T-helper 1 cell treated with Interleukin-12 subunit alpha and Interleukin-12 subunit beta and Interleukin-4 antibody, amounts not matched to agents 30 μg/mL and 1 μg/mL, for 36 hours (primary cell): ENCODE data around the gene KTI12.
"Not testable (repeated sequence)": the region's sequence is repeated elsewhere in the genome, so short reads cannot be mapped to it uniquely, and the experiment has no call there.

ENCODE experiments used
- H3K27ac Mint-ChIP-seq: one replicate; pipeline ENCODE4 v1.8.0; 2021; ENCODE audit warnings: mild to moderate bottlenecking, mixed read lengths
- H3K27me3 Mint-ChIP-seq: one replicate; pipeline ENCODE4 v1.8.0; 2021; ENCODE audit warnings: low read depth, mixed read lengths
- H3K36me3 Mint-ChIP-seq: one replicate; pipeline ENCODE4 v1.8.0; 2021; ENCODE audit warnings: low read depth, mixed read lengths
- H3K4me1 Mint-ChIP-seq: one replicate; pipeline ENCODE4 v1.8.0; 2021; ENCODE audit warnings: low read depth, mixed read lengths
- H3K4me3 Mint-ChIP-seq: one replicate; pipeline ENCODE4 v1.8.0; 2021; ENCODE audit warnings: mild to moderate bottlenecking, moderate library complexity, mixed read lengths
- H3K9me3 Mint-ChIP-seq: one replicate; pipeline ENCODE4 v1.8.0; 2021; ENCODE audit warnings: mixed read lengths

Gene KTI12

DNA sequence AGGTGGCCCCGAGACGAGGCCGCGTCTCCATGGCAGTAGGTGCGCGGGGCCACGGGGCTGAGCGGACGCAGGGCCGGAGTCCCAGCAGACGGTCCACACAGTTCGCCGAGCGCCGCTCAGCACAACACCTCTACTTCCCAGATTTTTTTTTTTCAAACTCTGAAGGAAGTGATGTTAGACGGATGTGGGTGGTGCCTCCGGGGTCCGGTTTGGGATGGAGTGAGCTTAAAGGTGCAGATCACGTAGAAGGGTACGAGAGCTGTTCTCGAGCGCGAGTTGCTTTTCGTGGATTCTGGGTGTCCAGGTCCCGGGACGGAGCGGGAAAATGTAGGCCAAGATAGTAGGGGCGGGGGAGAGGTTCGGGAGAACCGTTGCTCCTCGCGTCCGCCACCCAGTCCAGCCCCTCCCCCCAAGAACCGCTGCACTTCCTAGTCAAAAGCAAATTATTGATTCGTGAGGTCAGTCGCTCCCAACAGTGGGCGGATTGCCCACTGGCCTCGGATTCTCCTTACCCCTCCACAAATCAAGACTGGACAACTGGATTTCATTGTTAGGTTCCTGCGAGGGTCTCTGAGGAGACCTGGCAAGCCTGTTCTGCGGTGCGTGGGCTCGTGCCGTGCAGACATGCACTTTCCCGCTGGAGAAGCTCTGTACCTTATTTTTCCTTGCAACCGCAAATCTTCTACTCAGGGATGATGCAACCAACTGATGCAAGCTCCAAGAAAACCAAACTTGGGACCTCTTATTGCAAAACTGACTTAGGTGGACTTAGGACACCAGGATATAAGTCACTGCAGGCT is 21.7 kb upstream of the KTI12 start, which contains the start of gene TXNDC12:
Gene TXNDC12, minus strand, starts transcription at position 126 of the 800 bp plus-strand sequence. Its CDS starts 95 bp downstream, at position 31.
- H3K36me3 Mint-ChIP-seq: peaks cover 17% of the 10 kb centered on the region
- no peaks in the 10 kb centered on the region for H3K9me3 Mint-ChIP-seq

GRCh38 chr1:52054496-52055065 is 21.0 kb upstream of the KTI12 start:
- Mint-ChIP-seq H3K36me3 (peaks cover 17% of the 10 kb centered on the region), H3K4me3 (peak overlapping the region; percentile 98), H3K9me3 (no peaks in the 10 kb centered on the region), H3K4me1 (peaks cover 46% of the 10 kb centered on the region), H3K27ac (peak overlapping the region; percentile 94), H3K27me3 (no peaks in the 10 kb centered on the region)

More for the DNA sequence above, 21.7 kb upstream of the KTI12 start, which contains the start of gene TXNDC12:
- H3K4me3 Mint-ChIP-seq: peak within 1 kb of the TSS; percentile 98
- H3K27ac Mint-ChIP-seq: peak within 1 kb of the TSS; percentile 94
- H3K27me3 Mint-ChIP-seq: no peaks in the 10 kb centered on the region
- peaks cover 45% of the 10 kb centered on the region for H3K4me1 Mint-ChIP-seq

- no peaks in the 10 kb centered on the region for H3K27me3 Mint-ChIP-seq
- no peaks in the 10 kb centered on the region for H3K9me3 Mint-ChIP-seq
- peak overlapping the region; percentile 94 for H3K27ac Mint-ChIP-seq
- peaks cover 17% of the 10 kb centered on the region for H3K36me3 Mint-ChIP-seq
- peaks cover 41% of the 10 kb centered on the region for H3K4me1 Mint-ChIP-seq
- peak overlapping the region; percentile 98 for H3K4me3 Mint-ChIP-seq
These were observed 20.3 kb upstream of the KTI12 start for GRCh38 chr1:52053862-52054261.

- Mint-ChIP-seq H3K36me3 (peaks cover 27% of the 10 kb centered on the region), H3K4me1 (peaks cover 26% of the 10 kb centered on the region)
- H3K4me3 Mint-ChIP-seq, H3K27me3 Mint-ChIP-seq, H3K27ac Mint-ChIP-seq, H3K9me3 Mint-ChIP-seq: not testable (repeated sequence)
These were observed 15.7 kb upstream of the KTI12 start for GRCh38 chr1:52049337-52049736.

- H3K4me1 Mint-ChIP-seq: peaks cover 12% of the 10 kb centered on the region
- H3K27me3 Mint-ChIP-seq, H3K9me3 Mint-ChIP-seq, H3K4me3 Mint-ChIP-seq, H3K27ac Mint-ChIP-seq: not testable (repeated sequence)
- H3K36me3 Mint-ChIP-seq: peaks cover 17% of the 10 kb centered on the region
These were observed 12.1 kb upstream of the KTI12 start for GRCh38 chr1:52045666-52046195.

DNA sequence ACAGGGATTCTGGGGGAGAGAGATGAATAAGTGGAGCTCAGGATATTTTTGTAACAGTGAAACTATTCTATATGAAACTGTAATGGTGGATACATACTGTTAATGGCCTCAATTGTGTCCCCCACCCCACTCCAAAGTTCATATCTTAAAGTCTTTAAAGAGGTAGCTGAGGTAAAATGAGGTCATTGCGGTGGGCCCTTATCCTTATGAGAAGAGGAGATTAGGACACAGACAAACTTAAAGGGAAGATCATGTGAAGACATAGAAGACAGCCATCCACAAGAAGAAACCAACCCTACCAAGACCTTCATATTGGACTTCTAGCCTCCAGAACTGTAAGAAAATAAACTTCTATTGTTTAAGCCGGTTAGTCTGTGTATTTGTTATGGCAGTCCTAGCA is 11.6 kb upstream of the KTI12 start:
- Mint-ChIP-seq H3K27me3 (no peaks in the 10 kb centered on the region), H3K36me3 (peaks cover 18% of the 10 kb centered on the region), H3K27ac (no peak overlapping the region), H3K4me1 (peaks cover 10% of the 10 kb centered on the region), H3K4me3 (no peak overlapping the region), H3K9me3 (no peaks in the 10 kb centered on the region)

DNA sequence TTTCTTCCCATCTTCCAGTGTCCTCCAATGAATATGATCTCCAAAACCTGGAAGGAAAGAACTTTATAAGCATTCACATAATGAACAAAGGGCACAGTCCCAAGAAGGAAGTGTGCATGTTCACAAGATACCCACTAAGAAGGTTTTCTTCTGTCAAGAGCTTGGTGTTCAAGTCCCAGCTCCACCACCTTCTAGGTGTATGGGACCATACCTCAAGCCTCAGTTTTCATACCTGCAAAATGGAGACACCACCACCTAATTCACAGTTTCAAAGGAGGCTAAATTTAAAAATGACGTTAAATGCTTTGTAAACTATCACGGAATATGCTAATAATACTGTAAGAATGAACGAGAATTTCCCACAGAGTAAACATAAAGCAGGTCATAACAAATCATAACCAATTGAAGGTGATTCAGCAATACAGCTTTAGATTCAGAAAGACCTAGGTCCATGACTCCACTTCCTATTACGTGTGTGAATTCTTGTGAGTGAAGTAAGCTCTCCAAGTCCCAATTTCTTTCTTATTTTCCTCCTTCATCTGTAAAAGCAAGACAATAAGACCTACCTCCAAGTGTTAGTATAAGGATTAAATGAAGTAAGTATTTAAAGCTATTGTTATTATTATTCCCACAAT is 8.1 kb upstream of the KTI12 start:
- H3K4me1 Mint-ChIP-seq: peaks cover 7% of the 10 kb centered on the region
- H3K27ac Mint-ChIP-seq: no peak overlapping the region
- H3K9me3 Mint-ChIP-seq: no peaks in the 10 kb centered on the region
- H3K4me3 Mint-ChIP-seq: no peak overlapping the region
- H3K36me3 Mint-ChIP-seq: peaks cover 26% of the 10 kb centered on the region
- no peaks in the 10 kb centered on the region for H3K27me3 Mint-ChIP-seq

DNA sequence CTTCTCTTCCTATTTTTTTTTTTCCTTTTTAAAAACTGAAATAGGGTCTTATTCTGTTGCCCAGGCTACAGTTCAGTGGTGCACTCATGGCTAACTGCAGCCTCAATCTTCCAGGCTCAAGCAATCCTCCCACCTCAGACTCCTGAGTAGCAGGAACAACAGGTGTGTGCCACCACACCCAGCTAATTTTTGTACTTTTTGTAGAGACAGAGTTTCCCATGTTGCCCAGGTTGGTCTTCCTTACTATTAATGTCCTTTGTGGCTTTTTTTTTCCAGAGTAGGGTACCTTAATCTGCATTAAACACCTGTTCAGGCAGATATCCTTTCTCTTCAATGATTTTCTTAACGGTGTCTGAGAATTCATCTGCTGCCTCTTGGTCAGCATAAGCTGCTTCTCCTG is 4.3 kb upstream of the KTI12 start:
- no peaks in the 10 kb centered on the region for H3K9me3 Mint-ChIP-seq
- no peaks in the 10 kb centered on the region for H3K27me3 Mint-ChIP-seq
- peaks cover 5% of the 10 kb centered on the region for H3K4me1 Mint-ChIP-seq
- peaks cover 25% of the 10 kb centered on the region for H3K36me3 Mint-ChIP-seq
- no peak overlapping the region for H3K4me3 Mint-ChIP-seq
- no peak overlapping the region for H3K27ac Mint-ChIP-seq

GRCh38 chr1:52037402-52037814 is 3.8 kb upstream of the KTI12 start:
- Mint-ChIP-seq H3K4me3 (no peak overlapping the region), H3K27ac (no peak overlapping the region), H3K9me3 (no peaks in the 10 kb centered on the region), H3K27me3 (no peaks in the 10 kb centered on the region), H3K4me1 (peaks cover 5% of the 10 kb centered on the region), H3K36me3 (peaks cover 29% of the 10 kb centered on the region)

- Mint-ChIP-seq H3K36me3 (peaks cover 36% of the 10 kb centered on the region), H3K4me3 (peak overlapping the region; percentile 88), H3K27me3 (no peaks in the 10 kb centered on the region), H3K9me3 (no peaks in the 10 kb centered on the region), H3K4me1 (peaks cover 27% of the 10 kb centered on the region), H3K27ac (peak overlapping the region; percentile 86)
These were observed 407 bp upstream of the KTI12 start for GRCh38 chr1:52034050-52034384.

DNA sequence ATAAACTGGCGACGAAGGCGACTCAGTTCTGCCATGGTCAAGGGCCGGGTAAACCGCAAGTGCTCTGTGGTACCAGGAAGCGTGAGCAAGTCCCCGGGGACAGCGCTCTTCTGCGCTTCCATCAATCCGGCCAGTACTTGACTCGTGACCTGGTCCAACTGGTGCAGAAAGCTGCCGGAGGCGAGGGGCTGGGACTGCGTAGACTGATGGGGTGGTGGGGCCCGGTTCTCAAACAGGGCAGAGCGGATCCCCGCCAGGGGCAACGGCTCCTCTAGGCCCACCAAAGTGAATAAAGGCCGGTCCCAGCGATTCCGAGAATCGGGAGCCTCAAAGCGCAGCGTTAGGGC is 852 bp downstream of the KTI12 start:
- Mint-ChIP-seq H3K27ac (peak overlapping the region; percentile 86), H3K9me3 (no peaks in the 10 kb centered on the region), H3K36me3 (peaks cover 29% of the 10 kb centered on the region), H3K4me1 (peaks cover 27% of the 10 kb centered on the region), H3K27me3 (no peaks in the 10 kb centered on the region), H3K4me3 (peak overlapping the region; percentile 88)

GRCh38 chr1:52032124-52032784 is 1.4 kb downstream of the KTI12 start:
- H3K27ac Mint-ChIP-seq: peak overlapping the region; percentile 86
- H3K9me3 Mint-ChIP-seq: no peaks in the 10 kb centered on the region
- H3K36me3 Mint-ChIP-seq: peaks cover 31% of the 10 kb centered on the region
- peaks cover 27% of the 10 kb centered on the region for H3K4me1 Mint-ChIP-seq
- H3K4me3 Mint-ChIP-seq: peak overlapping the region; percentile 88
- H3K27me3 Mint-ChIP-seq: no peaks in the 10 kb centered on the region

- not testable (repeated sequence) for H3K4me3 Mint-ChIP-seq, H3K27me3 Mint-ChIP-seq, H3K27ac Mint-ChIP-seq, H3K9me3 Mint-ChIP-seq
- peaks cover 24% of the 10 kb centered on the region for H3K4me1 Mint-ChIP-seq
- peaks cover 33% of the 10 kb centered on the region for H3K36me3 Mint-ChIP-seq
These were observed 4.8 kb downstream of the KTI12 start for GRCh38 chr1:52028839-52029238.

DNA sequence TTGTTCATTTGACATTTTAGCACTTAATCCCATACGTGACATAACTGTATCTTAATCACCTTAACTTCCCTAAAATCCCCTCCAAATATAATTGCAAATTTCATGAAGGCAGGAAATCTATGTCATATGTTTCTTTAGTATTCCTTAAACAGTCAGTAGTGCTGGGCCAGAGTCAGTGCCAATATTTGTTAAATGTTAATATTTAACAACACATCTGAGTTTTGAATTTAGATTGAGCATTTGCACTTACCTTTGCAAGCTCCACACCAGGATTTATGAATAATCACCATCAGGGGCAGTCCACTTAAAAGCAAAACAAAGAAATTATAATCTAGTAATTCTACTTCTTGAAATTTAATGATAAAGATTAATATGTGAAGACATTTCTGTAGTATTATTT is 5.3 kb downstream of the KTI12 start:
- no peak overlapping the region for H3K4me3 Mint-ChIP-seq
- no peak overlapping the region for H3K27ac Mint-ChIP-seq
- peaks cover 23% of the 10 kb centered on the region for H3K4me1 Mint-ChIP-seq
- peaks cover 36% of the 10 kb centered on the region for H3K36me3 Mint-ChIP-seq
- H3K27me3 Mint-ChIP-seq: no peaks in the 10 kb centered on the region
- H3K9me3 Mint-ChIP-seq: no peaks in the 10 kb centered on the region
